Ascending aorta (tissue), 2 donors: ENCODE data around the gene PARVA. TPM values are rescaled to one million over a fixed set of nuclear protein-coding genes. Genes with fewer than 3 reads are reported as not detected.
"Not testable (repeated sequence)": the region's sequence is repeated elsewhere in the genome, so short reads cannot be mapped to it uniquely, and the experiment has no call there.

Experiments used
- DNase-seq, 2 donors: peaks; one replicate each; pipeline ENCODE4 v3.0.0-alpha.2; 2019; ENCODE audit warnings: low spot score in 2 of 2
- H3K27ac ChIP-seq, 2 donors: fragments of 200-600 bp; sonication (generic); one replicate each; pipeline ENCODE4 v1.5.1; 2016 to 2017; ENCODE audit warnings: mild to moderate bottlenecking in 1 of 2
- H3K27me3 ChIP-seq: fragments of 200-600 bp; sonication (generic); one replicate; pipeline ENCODE4 v1.5.1; 2017
- H3K36me3 ChIP-seq, 2 donors: fragments of 200-600 bp; sonication (generic); one replicate each; pipeline ENCODE4 v1.5.1; 2016
- H3K4me1 ChIP-seq, 2 donors: fragments of 200-600 bp; sonication (generic); one replicate each; pipeline ENCODE4 v1.5.1; 2016 to 2017; ENCODE audit warnings: mild to moderate bottlenecking in 1 of 2
- H3K4me3 ChIP-seq, 2 donors: fragments of 200-600 bp; sonication (generic); one replicate each; pipeline ENCODE4 v1.5.1; 2016 to 2017; ENCODE audit warnings: mild to moderate bottlenecking in 1 of 2
- H3K9me3 ChIP-seq, 2 donors: fragments of 200-600 bp; sonication (generic); one replicate each; pipeline ENCODE4 v1.5.1; 2016
- intact Hi-C: fragments of 100-400 bp; cut with DNase I; formaldehyde crosslinking; loops from one replicate; pipeline ENCODE4 v1.15.1; 2023
- total RNA-seq: library from RNA; depleted of rRNA; stranded (reverse); fragments of >200 nt; gene quantifications from one replicate; pipeline ENCODE4 v1.1.0, GENCODE V29; 2016
- TF ChIP-seq, protein P1 (sequence below), 3 experiments: fragments of 200-600 bp in 2 of 3; fragments of 450-650 bp in 1 of 3; sonication (generic) in 2 of 3; IDR thresholded peaks; one replicate each; pipeline ENCODE4 v1.5.1; 2016 to 2019; ENCODE audit warnings: antibody characterized with exemption in 3 of 3, mild to moderate bottlenecking in 1 of 3, moderate library complexity in 1 of 3

PARVA gene
- total RNA-seq, 1 donor from 2014 or later = 51.6 TPM

DNA sequence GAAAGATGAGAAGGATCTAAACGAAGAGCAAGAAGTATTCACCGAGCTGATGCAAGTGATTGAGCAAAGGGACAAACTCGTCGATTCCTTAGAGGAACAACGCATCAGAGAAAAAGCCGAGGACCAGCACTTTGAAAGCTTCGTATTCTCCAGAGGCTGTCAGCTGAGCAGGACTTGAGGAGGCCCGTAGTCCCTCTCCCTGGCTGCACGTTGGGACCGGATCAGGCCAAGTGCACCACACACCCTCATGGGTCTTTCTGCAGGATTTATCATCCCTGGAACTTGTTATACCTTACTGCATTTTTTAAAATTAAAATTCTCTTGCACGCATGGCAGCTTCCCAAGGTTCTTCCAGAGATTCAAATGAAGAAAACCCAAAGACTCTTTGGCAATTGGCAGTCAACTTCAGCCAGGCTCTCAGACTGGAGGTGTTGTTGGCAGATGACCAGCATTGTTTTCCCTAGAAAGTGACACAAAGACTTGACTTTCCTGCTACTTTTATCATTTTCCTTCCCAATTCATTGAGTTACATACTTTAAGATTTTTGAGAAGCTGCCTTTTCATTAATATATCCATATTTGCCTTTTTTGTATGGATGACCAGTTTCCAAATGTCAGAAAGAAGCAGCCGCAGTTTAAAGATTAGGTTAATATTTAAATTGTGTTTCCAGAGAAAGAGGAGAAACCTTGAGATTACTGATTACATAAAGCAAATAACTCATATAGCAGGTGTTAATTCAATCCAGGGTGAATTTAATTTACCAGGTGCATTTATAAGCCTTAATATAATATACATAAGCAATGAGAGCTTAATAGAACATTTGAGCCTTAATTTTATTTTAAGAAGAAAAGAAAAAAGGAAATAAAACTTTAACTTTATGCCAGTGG lies 18.8 kb upstream of the PARVA start:
- no peak for DNase-seq
- Histone ChIP-seq H3K27me3 (no peaks in the 10 kb centered on the region), H3K27ac (no peak overlapping the region), H3K36me3 (peaks cover 0 to 3% of the 10 kb centered on the region in 2 donors), H3K4me3 (no peak overlapping the region), H3K4me1 (no peaks in the 10 kb centered on the region), H3K9me3 (no peaks in the 10 kb centered on the region)
- intact Hi-C loops = no loop called here
- TF ChIP-seq, protein P1, sequence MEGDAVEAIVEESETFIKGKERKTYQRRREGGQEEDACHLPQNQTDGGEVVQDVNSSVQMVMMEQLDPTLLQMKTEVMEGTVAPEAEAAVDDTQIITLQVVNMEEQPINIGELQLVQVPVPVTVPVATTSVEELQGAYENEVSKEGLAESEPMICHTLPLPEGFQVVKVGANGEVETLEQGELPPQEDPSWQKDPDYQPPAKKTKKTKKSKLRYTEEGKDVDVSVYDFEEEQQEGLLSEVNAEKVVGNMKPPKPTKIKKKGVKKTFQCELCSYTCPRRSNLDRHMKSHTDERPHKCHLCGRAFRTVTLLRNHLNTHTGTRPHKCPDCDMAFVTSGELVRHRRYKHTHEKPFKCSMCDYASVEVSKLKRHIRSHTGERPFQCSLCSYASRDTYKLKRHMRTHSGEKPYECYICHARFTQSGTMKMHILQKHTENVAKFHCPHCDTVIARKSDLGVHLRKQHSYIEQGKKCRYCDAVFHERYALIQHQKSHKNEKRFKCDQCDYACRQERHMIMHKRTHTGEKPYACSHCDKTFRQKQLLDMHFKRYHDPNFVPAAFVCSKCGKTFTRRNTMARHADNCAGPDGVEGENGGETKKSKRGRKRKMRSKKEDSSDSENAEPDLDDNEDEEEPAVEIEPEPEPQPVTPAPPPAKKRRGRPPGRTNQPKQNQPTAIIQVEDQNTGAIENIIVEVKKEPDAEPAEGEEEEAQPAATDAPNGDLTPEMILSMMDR (IDR thresholded peaks at IDR 0.05) = no peak

DNA sequence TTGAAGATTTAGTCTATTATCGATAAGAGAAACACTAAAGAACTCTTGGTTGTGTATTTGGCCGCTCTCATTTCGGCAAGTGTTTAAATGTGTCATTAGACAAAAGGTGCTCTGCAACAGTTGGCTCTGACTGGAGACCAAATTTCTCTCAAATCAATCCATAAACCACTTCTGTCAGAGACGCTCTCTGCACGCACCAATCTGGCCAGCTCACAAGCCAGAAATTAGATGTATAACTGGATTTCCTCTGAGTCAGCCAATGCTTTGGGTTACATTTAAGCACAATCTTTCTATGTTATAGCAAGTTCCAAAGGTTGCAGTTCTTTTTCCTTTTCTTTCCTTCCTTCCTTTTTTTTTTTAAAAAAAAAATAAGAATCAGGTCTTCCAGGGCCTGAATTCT lies 17.6 kb upstream of the PARVA start:
- no peak for DNase-seq
- no peak overlapping the region for H3K4me3 ChIP-seq
- TF ChIP-seq, protein P1 (IDR thresholded peaks at IDR 0.05) = no peak
- no peaks in the 10 kb centered on the region for H3K4me1 ChIP-seq
- H3K9me3 ChIP-seq = no peaks in the 10 kb centered on the region
- intact Hi-C loops = no loop called here
- H3K36me3 ChIP-seq = peaks cover 0 to 2% of the 10 kb centered on the region in 2 donors
- no peaks in the 10 kb centered on the region for H3K27me3 ChIP-seq
- no peak overlapping the region for H3K27ac ChIP-seq

DNA sequence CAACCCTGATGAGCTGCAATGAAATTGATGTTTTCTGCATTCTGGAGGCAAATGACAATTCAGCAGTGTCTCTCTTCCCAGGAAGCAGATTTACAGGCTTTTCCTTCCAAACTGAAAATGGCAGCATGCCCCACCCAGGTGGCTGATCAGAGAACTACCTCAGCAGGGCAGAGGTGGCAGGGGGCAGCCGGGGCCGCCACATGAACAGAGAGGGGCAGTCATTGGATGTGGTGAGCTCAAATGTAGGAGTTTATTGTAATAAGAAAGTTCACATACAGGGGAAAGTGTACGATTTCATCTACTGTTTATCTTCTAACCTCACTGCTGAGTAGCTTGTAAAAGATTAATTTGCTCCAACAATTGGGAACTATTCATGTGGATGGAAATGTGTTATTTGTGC lies 15.7 kb upstream of the PARVA start:
- Histone ChIP-seq H3K9me3 (no peaks in the 10 kb centered on the region), H3K27me3 (no peaks in the 10 kb centered on the region), H3K4me3 (no peak overlapping the region), H3K4me1 (no peaks in the 10 kb centered on the region), H3K27ac (no peak overlapping the region), H3K36me3 (no peaks in the 10 kb centered on the region)
- TF ChIP-seq, protein P1 (IDR thresholded peaks at IDR 0.05) = no peak
- intact Hi-C loops = no loop called here
- DNase-seq = no peak

DNA sequence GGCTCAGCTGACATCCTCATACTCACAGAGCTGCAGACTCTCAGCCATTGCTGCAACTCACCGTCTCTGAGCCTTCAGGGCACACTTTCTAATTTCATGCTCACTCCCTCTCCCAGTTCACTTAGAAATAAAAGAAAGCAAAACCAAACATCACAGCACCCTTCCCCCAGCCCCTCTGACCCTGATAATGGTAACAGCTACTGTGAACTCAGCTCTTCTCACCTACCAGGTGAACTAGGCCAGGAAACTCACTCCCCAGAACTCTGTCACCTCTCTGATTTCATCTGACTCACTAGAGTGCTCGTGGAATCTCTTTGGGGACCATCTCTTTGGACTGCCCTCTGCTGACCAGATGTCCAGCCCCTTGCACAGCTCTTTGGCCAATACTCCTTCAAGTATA lies 14.5 kb upstream of the PARVA start:
- H3K27me3 ChIP-seq = no peaks in the 10 kb centered on the region
- no peaks in the 10 kb centered on the region for H3K36me3 ChIP-seq
- H3K4me3 ChIP-seq = no peak overlapping the region
- H3K27ac ChIP-seq = no peak overlapping the region
- TF ChIP-seq, protein P1 (IDR thresholded peaks at IDR 0.05) = no peak
- intact Hi-C loops = no loop called here
- no peaks in the 10 kb centered on the region for H3K9me3 ChIP-seq
- DNase-seq = no peak
- no peaks in the 10 kb centered on the region for H3K4me1 ChIP-seq

DNA sequence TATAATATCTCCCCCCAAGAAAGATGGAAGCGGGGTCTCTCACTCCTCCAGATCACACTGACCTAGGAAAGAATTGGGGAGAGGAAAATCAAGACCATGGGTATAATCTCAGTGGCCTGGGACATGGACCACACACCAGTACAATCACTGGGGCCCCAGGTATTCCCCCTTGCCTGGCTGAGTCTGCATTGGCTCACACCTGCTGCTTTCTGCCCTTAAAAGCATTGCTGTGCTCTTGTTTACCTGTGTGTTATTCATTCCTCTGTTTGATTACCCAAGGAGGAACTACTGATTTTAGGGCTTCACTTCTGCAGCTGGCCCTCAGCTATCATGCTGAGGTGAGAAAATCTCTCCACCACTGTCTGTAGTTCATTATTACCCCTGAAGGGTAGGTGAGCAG lies 14.0 kb upstream of the PARVA start:
- Histone ChIP-seq H3K27ac (no peak overlapping the region), H3K9me3 (no peaks in the 10 kb centered on the region), H3K27me3 (no peaks in the 10 kb centered on the region), H3K4me1 (no peaks in the 10 kb centered on the region), H3K4me3 (no peak overlapping the region), H3K36me3 (no peaks in the 10 kb centered on the region)
- DNase-seq = no peak
- intact Hi-C loops = no loop called here
- TF ChIP-seq, protein P1 (IDR thresholded peaks at IDR 0.05) = no peak

GRCh38 chr11:12365965-12366575 lies 11.3 kb upstream of the PARVA start:
- H3K4me3 ChIP-seq, H3K36me3 ChIP-seq, H3K27ac ChIP-seq, DNase-seq, H3K27me3 ChIP-seq, intact Hi-C loops, H3K9me3 ChIP-seq, H3K4me1 ChIP-seq: not testable (repeated sequence)

- intact Hi-C loops = not testable (repeated sequence)
These were observed 10.3 kb upstream of the PARVA start for GRCh38 chr11:12367057-12367456.

More at GRCh38 chr11:12367057-12367456, 10.3 kb upstream of the PARVA start:
- not testable (repeated sequence) for H3K9me3 ChIP-seq, H3K36me3 ChIP-seq, H3K4me3 ChIP-seq, DNase-seq, H3K4me1 ChIP-seq, H3K27me3 ChIP-seq, H3K27ac ChIP-seq
